HepG2 (cell line): ENCODE results near the gene MYL12B. TPM values are rescaled to one million over a fixed set of nuclear protein-coding genes. Genes with fewer than 3 reads are reported as not detected.

Source experiments
- ARHGAP35 ChIP-seq: sonication (generic); formaldehyde crosslinking; IDR thresholded peaks from 2 replicates; pipeline ENCODE4 v1.9.0; 2022; ENCODE audit warnings: mild to moderate bottlenecking, inconsistent platforms, moderate library complexity, missing genetic modification reagents, borderline replicate concordance
- ATM ChIP-seq: fragments of 450-650 bp; IDR thresholded peaks from 2 replicates; pipeline ENCODE4 v1.7.1; 2017; ENCODE audit warnings: mild to moderate bottlenecking, borderline replicate concordance
- CHD2 ChIP-seq: IDR thresholded peaks from 2 replicates; pipeline ENCODE4 v1.6.1; 2011; ENCODE audit warnings: low read depth, low read length, improper control_type of control experiment
- DNMT3B ChIP-seq: conservative IDR thresholded peaks from 2 replicates; pipeline ENCODE4 v1.6.1; 2016; ENCODE audit warnings: missing biosample characterization, control low read depth
- GTF2F1 ChIP-seq: fragments of 150-350 bp; IDR thresholded peaks from 2 replicates; pipeline ENCODE4 v1.6.1; 2014; ENCODE audit warnings: low read length
- HOXD1 ChIP-seq: sonication (generic); formaldehyde crosslinking; IDR thresholded peaks from 2 replicates; pipeline ENCODE4 v1.5.0; 2020; ENCODE audit warnings: missing genetic modification reagents
- KDM4B ChIP-seq: sonication (generic); formaldehyde crosslinking; IDR thresholded peaks from 2 replicates; pipeline ENCODE4 v1.4.0; 2020; ENCODE audit warnings: missing genetic modification reagents
- MAFF ChIP-seq: IDR thresholded peaks from 2 replicates; pipeline ENCODE4 v1.6.1; 2011; ENCODE audit warnings: low read depth, low read length, improper control_type of control experiment
- MXD1 ChIP-seq: sonication (generic); formaldehyde crosslinking; IDR thresholded peaks from 2 replicates; pipeline ENCODE4 v1.4.0; 2020; ENCODE audit warnings: mild to moderate bottlenecking, missing genetic modification reagents
- MXD4 ChIP-seq: IDR thresholded peaks from 2 replicates; pipeline ENCODE4 v1.6.1; 2016; ENCODE audit warnings: mild to moderate bottlenecking, missing biosample characterization, missing genetic modification reagents
- NFIC ChIP-seq: IDR thresholded peaks from 2 replicates; pipeline ENCODE4 v1.6.1; 2012; ENCODE audit warnings: mild to moderate bottlenecking, low read length, inconsistent platforms
- RBFOX2 ChIP-seq: fragments of 200-400 bp; formaldehyde crosslinking; IDR thresholded peaks from 2 replicates; pipeline ENCODE4 v1.6.1; 2017; ENCODE audit warnings: low read depth, mild to moderate bottlenecking, low read length
- RCOR2 ChIP-seq: IDR thresholded peaks from 2 replicates; pipeline ENCODE4 v1.6.1; 2016; ENCODE audit warnings: missing biosample characterization, missing genetic modification reagents
- REPIN1 ChIP-seq: sonication (generic); formaldehyde crosslinking; IDR thresholded peaks from 2 replicates; pipeline ENCODE4 v1.8.0; 2022; ENCODE audit warnings: missing genetic modification reagents, low read depth, mild to moderate bottlenecking, borderline replicate concordance
- SMAD1 ChIP-seq: sonication (generic); formaldehyde crosslinking; IDR thresholded peaks from 2 replicates; pipeline ENCODE4 v1.4.0; 2020; ENCODE audit warnings: missing genetic modification reagents, low read depth, mild to moderate bottlenecking, borderline replicate concordance
- SMARCC2 ChIP-seq: fragments of 450-650 bp; IDR thresholded peaks from 2 replicates; pipeline ENCODE4 v1.6.1; 2017; ENCODE audit warnings: antibody characterized with exemption, mild to moderate bottlenecking
- SRSF9 ChIP-seq: fragments of 200-400 bp; formaldehyde crosslinking; IDR thresholded peaks from 2 replicates; pipeline ENCODE4 v1.6.1; 2018; ENCODE audit warnings: borderline replicate concordance, mild to moderate bottlenecking, low read depth, low read length; ENCODE audit not compliant: insufficient read depth, poor library complexity, severe bottlenecking
- THAP11 ChIP-seq: IDR thresholded peaks from 2 replicates; pipeline ENCODE4 v1.6.1; 2016; ENCODE audit warnings: missing biosample characterization, missing genetic modification reagents
- U2AF1 ChIP-seq: fragments of 200-400 bp; formaldehyde crosslinking; optimal IDR thresholded peaks from 2 replicates; pipeline ENCODE3; 2017; ENCODE audit warnings: mild to moderate bottlenecking, low read depth, low read length
- ZFP91 ChIP-seq: sonication (generic); formaldehyde crosslinking; IDR thresholded peaks from 2 replicates; pipeline ENCODE4 v1.9.0; 2022; ENCODE audit warnings: missing genetic modification reagents, mild to moderate bottlenecking, borderline replicate concordance
- ZNF326 ChIP-seq: sonication (generic); formaldehyde crosslinking; IDR thresholded peaks from 2 replicates; pipeline ENCODE4 v1.4.0; 2020; ENCODE audit warnings: missing genetic modification reagents, borderline replicate concordance
- ZNF773 ChIP-seq: sonication (generic); formaldehyde crosslinking; IDR thresholded peaks from 2 replicates; pipeline ENCODE4 v1.4.0; 2020; ENCODE audit warnings: missing genetic modification reagents, borderline replicate concordance
- ZSCAN22 ChIP-seq: sonication (generic); formaldehyde crosslinking; IDR thresholded peaks from 2 replicates; pipeline ENCODE4 v1.4.0; 2020; ENCODE audit warnings: mild to moderate bottlenecking, missing genetic modification reagents
- ZSCAN30 ChIP-seq: sonication (generic); formaldehyde crosslinking; IDR thresholded peaks from 2 replicates; pipeline ENCODE4 v1.5.0; 2020; ENCODE audit warnings: mild to moderate bottlenecking, missing genetic modification reagents
- polyA plus RNA-seq, 8 experiments: library from polyadenylated mRNA; depleted of rRNA in 3 of 8; stranded (reverse) in 7 of 8; unstranded in 1 of 8; fragments of >200 nt; fragmentation: Illumina TruSeq in 4 of 8; extraction: Trizol in 4 of 8; gene quantifications; 2 replicates each; pipeline versions ENCODE4 v1.2.1 to v1.2.3, GENCODE V29; 2011 to 2016; ENCODE audit warnings: low read depth in 4 of 8, missing spikeins in 1 of 8, mixed read lengths in 1 of 8; ENCODE audit not compliant: insufficient read depth in 1 of 8
- total RNA-seq, 5 experiments: library from RNA; depleted of rRNA; stranded (reverse); fragments of >200 nt; fragmentation: Illumina TruSeq; extraction: Trizol; gene quantifications; 2 replicates each; pipeline ENCODE4 v1.2.3, GENCODE V29; 2016; ENCODE audit warnings: low read depth in 1 of 5
- TF ChIP-seq, protein P1 (sequence below): sonication (generic); formaldehyde crosslinking; conservative IDR thresholded peaks from 2 replicates; pipeline ENCODE4 v1.8.1; 2023; ENCODE audit warnings: missing genetic modification reagents
- TF ChIP-seq, protein P2 (sequence below): fragments of 450-650 bp; IDR thresholded peaks from 2 replicates; pipeline ENCODE4 v1.6.1; 2016

The MYL12B gene
- total and polyA plus RNA-seq, 2 of the 13 experiments (the other 11 are each of a cell fraction or from before 2014, with no cell fraction given): 265 to 340 TPM

DNA sequence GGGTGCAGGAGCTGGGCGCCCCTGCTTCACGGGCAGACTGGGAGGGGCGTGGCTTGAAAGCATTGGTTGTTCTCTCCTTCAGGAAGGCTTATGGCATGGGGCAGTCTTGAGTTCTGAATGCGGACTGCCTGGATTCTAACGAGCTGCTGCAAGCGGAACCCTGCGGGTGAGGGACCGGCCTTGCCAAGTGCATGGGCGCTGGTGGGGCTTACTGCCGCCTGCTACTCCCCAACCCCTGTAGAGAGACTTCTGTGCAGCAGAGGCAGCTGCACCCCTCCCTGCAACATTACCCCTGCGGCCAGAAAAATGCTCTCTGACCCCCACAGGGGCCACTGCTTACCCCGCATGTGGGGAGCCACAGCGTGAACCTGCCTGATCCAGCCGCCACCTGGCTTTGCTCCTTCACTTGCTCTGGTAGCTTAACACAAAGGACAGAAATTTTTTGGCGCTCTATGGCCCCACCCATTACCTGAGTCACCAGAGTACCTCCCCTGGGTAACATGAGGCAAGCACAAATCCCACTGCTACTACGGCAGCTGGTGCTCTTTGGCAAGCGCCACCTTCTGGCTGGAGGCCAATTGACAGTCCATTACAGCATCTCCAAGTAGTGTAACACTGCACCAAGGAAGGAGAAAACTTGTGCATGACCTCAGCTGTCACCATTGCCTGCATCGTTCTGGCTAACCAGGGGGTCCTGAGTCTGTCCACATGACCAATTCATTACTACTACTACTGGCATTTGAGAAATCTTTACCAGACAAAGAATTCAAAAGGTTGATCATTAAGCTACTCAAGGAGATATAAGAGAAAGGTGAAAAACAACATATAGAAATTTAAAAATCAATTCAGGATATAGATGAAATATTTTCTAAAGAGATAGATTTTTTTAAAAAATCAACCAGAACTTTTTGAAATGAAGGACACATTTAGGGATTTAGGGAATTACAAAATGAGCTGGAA, 35.4 kb downstream of the MYL12B start (continued):
- no peak for TF ChIP-seq ZSCAN22 (CRISPR knock-in tag)
- TF ChIP-seq REPIN1 (CRISPR knock-in tag): peak; percentile 89; the same call in 1 of the 2 replicates
- TF ChIP-seq DNMT3B (CRISPR knock-in tag): no peak
- TF ChIP-seq GTF2F1: no peak
- TF ChIP-seq SMARCC2: no peak
- no peak for TF ChIP-seq MXD1 (CRISPR knock-in tag)
- no peak; the same call in 1 of the 2 replicates for TF ChIP-seq SMAD1 (CRISPR knock-in tag)
- TF ChIP-seq HOXD1 (CRISPR knock-in tag): 0 out of 2 replicates have a peak, but pooled peaks have one; percentile 22
- peak; percentile 60 for TF ChIP-seq RBFOX2
- no peak for TF ChIP-seq U2AF1
- TF ChIP-seq MXD4 (CRISPR knock-in tag): peak; percentile 55; the same call in 1 of the 2 replicates
- no peak for TF ChIP-seq SRSF9
- peak; percentile 90 for TF ChIP-seq ZFP91 (CRISPR knock-in tag)
- 0 out of 2 replicates have a peak, but pooled peaks have one; percentile 22 for TF ChIP-seq MAFF
- TF ChIP-seq, protein P1, sequence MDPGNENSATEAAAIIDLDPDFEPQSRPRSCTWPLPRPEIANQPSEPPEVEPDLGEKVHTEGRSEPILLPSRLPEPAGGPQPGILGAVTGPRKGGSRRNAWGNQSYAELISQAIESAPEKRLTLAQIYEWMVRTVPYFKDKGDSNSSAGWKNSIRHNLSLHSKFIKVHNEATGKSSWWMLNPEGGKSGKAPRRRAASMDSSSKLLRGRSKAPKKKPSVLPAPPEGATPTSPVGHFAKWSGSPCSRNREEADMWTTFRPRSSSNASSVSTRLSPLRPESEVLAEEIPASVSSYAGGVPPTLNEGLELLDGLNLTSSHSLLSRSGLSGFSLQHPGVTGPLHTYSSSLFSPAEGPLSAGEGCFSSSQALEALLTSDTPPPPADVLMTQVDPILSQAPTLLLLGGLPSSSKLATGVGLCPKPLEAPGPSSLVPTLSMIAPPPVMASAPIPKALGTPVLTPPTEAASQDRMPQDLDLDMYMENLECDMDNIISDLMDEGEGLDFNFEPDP (CRISPR knock-in tag): no peak
- 0 out of 2 replicates have a peak, but pooled peaks have one; percentile 53 for TF ChIP-seq RCOR2 (CRISPR knock-in tag)
- TF ChIP-seq KDM4B (CRISPR knock-in tag): no peak
- TF ChIP-seq ZNF326: no peak
- TF ChIP-seq NFIC: no peak
- TF ChIP-seq, protein P2, sequence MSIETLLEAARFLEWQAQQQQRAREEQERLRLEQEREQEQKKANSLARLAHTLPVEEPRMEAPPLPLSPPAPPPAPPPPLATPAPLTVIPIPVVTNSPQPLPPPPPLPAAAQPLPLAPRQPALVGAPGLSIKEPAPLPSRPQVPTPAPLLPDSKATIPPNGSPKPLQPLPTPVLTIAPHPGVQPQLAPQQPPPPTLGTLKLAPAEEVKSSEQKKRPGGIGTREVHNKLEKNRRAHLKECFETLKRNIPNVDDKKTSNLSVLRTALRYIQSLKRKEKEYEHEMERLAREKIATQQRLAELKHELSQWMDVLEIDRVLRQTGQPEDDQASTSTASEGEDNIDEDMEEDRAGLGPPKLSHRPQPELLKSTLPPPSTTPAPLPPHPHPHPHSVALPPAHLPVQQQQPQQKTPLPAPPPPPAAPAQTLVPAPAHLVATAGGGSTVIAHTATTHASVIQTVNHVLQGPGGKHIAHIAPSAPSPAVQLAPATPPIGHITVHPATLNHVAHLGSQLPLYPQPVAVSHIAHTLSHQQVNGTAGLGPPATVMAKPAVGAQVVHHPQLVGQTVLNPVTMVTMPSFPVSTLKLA: no peak
- no peak for TF ChIP-seq CHD2
- TF ChIP-seq THAP11: peak; percentile 88
- no peak for TF ChIP-seq ZNF773 (CRISPR knock-in tag)
- TF ChIP-seq ZSCAN30 (CRISPR knock-in tag): no peak
- TF ChIP-seq ATM: no peak
- peak; percentile 64 for TF ChIP-seq ARHGAP35 (CRISPR knock-in tag)
